ENCODE measurements around the gene BATF2. TPM values are rescaled to one million over a fixed set of nuclear protein-coding genes. Genes with fewer than 3 reads are reported as not detected.

The BATF2 gene
- total and polyA plus RNA-seq, 2 donors (not counting 3 experiments of a cell fraction or from before 2014, with no cell fraction given), result 0.75 TPM

DNA sequence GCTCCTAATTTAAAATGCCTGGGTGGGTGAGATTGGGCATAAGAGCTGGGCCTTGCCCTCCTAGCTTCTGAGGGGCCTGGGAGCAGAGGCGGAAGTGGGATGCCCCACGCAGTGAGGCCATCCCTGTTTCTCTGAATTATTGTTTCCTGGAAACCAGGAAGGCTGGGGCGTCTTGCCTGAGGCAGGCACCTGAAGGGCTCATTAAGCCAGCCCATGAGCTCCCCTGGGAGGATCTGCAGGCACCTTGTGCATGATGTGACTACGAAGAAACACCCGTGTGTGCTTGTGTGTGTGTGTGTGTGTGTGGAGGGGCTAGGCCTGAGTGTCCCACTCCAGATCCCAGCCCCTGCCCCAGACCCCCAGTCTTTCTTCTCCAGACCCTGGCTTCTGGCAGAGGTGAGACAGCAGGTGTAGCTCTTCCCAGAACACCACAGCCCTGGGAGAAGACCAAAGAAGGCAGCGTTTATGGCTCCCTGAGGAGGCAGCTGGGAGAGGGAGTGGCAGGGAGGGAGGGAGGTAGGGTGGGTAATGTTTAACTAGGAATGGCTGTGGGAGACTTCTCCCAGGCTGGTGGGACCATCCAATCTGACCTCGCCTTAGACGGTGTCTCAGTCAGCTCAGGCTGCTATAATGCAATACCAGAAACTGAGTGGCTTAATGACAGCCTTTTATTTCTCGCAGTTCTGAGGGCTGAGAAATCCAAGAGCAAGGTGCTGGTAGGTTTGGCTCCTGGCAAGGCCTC, 2.1 kb upstream of the BATF2 start:
- Histone ChIP-seq H3K27ac (ENCODE audit: insufficient read depth, low read depth, low read length) (no peak overlapping the region), H3K36me3 (ENCODE audit: control insufficient read depth in 2 of 2, extremely low read depth in 1 of 2, insufficient read depth in 2 of 2, low read length in 2 of 2) (no peaks in the 10 kb centered on the region), H3K9me3 (replicated peaks; ENCODE audit: control insufficient read depth, insufficient read depth, low read length) (no peaks in the 10 kb centered on the region), H3K4me1 (ENCODE audit: control insufficient read depth, extremely low read depth, insufficient read depth, low read length) (no peaks in the 10 kb centered on the region), H3K79me2 (ENCODE audit: control insufficient read depth, insufficient read depth, low read length) (no peaks in the 10 kb centered on the region), H3K9me1 (replicated peaks; ENCODE audit: control insufficient read depth, extremely low read depth, insufficient read depth, low read length) (no peaks in the 10 kb centered on the region), H3K27me3 (ENCODE audit: control insufficient read depth in 2 of 2, insufficient read depth in 2 of 2, low read length in 2 of 2) (no peaks in the 10 kb centered on the region), H3K9ac (replicated peaks; ENCODE audit: extremely low read depth, insufficient read depth, low read length) (no peak overlapping the region), H3K4me3 (replicated peaks in 1 of 3; ENCODE audit: insufficient read depth in 1 of 3, low read depth in 1 of 3, low read length in 3 of 3) (no peak overlapping the region), H2AFZ (ENCODE audit: low read depth, low read length) (no peak overlapping the region), H3K4me2 (ENCODE audit: insufficient read depth, low read length) (no peak overlapping the region), H4K20me1 (replicated peaks; ENCODE audit: control insufficient read depth, extremely low read depth, insufficient read depth, low read length) (no peaks in the 10 kb centered on the region)
- ChIA-PET CTCF (interaction anchor here (0.8 to 4.2 kb wide), 5 partner anchors 9 to 81 kb away, joined by 3 to 40 read pairs (median 14); partner anchors contain the start of genes ARL2 and ATG2A), POLR2A (no interaction called here)
- dilution Hi-C loops (cut with MboI; ENCODE audit: extremely low pct_ligation_motif_present, low sequenced_read_pairs) (no loop called here), intact Hi-C loops (cut with micrococcal nuclease) (no loop called here)
- DNase-seq (ENCODE audit: low read depth, low spot score) (no peak), FAIRE-seq (no peak)
- no peak for TF ChIP-seq POLR2AphosphoS5 (IDR thresholded peaks at IDR 0.05; ENCODE audit: insufficient read depth, low read depth, low read length)
- no peak for TF ChIP-seq FOS (IDR thresholded peaks at IDR 0.05; ENCODE audit: borderline replicate concordance, insufficient read depth, low read length)
- BruUV-seq (replicated peaks), result no TSS peak

DNA sequence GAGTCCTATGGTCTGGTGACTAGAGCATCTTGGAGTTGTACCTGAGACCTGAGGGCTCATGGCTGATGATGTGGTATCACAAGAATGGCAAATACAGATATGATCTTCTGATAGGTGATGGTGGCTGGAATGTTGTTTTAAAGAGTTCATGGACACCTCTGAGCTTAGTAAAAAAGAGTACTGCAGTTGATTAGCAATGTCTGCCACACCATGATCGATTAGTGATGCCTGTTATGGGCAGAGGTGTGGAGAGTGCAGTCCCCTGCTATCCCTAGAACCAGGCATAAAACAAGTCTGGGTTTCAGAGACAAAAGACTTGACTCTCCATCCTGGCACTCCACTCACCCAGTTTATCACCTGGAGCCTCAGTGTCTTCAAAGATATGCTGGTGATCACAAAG, 1.4 kb upstream of the BATF2 start:
- Histone ChIP-seq H3K36me3 (ENCODE audit: control insufficient read depth in 2 of 2, extremely low read depth in 1 of 2, insufficient read depth in 2 of 2, low read length in 2 of 2) (no peaks in the 10 kb centered on the region), H3K9ac (replicated peaks; ENCODE audit: extremely low read depth, insufficient read depth, low read length) (no peak overlapping the region), H3K27me3 (ENCODE audit: control insufficient read depth in 2 of 2, insufficient read depth in 2 of 2, low read length in 2 of 2) (no peaks in the 10 kb centered on the region), H3K4me3 (replicated peaks in 1 of 3; ENCODE audit: insufficient read depth in 1 of 3, low read depth in 1 of 3, low read length in 3 of 3) (no peak overlapping the region), H2AFZ (ENCODE audit: low read depth, low read length) (no peak overlapping the region), H4K20me1 (replicated peaks; ENCODE audit: control insufficient read depth, extremely low read depth, insufficient read depth, low read length) (no peaks in the 10 kb centered on the region), H3K9me3 (replicated peaks; ENCODE audit: control insufficient read depth, insufficient read depth, low read length) (no peaks in the 10 kb centered on the region), H3K27ac (ENCODE audit: insufficient read depth, low read depth, low read length) (no peak overlapping the region), H3K4me2 (ENCODE audit: insufficient read depth, low read length) (no peak overlapping the region), H3K9me1 (replicated peaks; ENCODE audit: control insufficient read depth, extremely low read depth, insufficient read depth, low read length) (no peaks in the 10 kb centered on the region), H3K79me2 (ENCODE audit: control insufficient read depth, insufficient read depth, low read length) (no peaks in the 10 kb centered on the region), H3K4me1 (ENCODE audit: control insufficient read depth, extremely low read depth, insufficient read depth, low read length) (no peaks in the 10 kb centered on the region)
- no peak for DNase-seq (ENCODE audit: low read depth, low spot score)
- ChIA-PET CTCF (interaction anchor here (0.8 to 4.2 kb wide), 8 partner anchors 9 to 154 kb away, joined by 3 to 40 read pairs (median 12); partner anchors contain the start of genes ARL2, ATG2A, CDC42BPG and GPHA2), POLR2A (no interaction called here)
- dilution Hi-C loops (cut with MboI; ENCODE audit: extremely low pct_ligation_motif_present, low sequenced_read_pairs), result no loop called here
- BruUV-seq (replicated peaks), result no TSS peak
- FAIRE-seq, result no peak
- intact Hi-C loops (cut with micrococcal nuclease), result no loop called here
- TF ChIP-seq, protein P1, sequence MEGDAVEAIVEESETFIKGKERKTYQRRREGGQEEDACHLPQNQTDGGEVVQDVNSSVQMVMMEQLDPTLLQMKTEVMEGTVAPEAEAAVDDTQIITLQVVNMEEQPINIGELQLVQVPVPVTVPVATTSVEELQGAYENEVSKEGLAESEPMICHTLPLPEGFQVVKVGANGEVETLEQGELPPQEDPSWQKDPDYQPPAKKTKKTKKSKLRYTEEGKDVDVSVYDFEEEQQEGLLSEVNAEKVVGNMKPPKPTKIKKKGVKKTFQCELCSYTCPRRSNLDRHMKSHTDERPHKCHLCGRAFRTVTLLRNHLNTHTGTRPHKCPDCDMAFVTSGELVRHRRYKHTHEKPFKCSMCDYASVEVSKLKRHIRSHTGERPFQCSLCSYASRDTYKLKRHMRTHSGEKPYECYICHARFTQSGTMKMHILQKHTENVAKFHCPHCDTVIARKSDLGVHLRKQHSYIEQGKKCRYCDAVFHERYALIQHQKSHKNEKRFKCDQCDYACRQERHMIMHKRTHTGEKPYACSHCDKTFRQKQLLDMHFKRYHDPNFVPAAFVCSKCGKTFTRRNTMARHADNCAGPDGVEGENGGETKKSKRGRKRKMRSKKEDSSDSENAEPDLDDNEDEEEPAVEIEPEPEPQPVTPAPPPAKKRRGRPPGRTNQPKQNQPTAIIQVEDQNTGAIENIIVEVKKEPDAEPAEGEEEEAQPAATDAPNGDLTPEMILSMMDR (IDR thresholded peaks at IDR 0.05; ENCODE audit: extremely low read depth in 1 of 2, insufficient read depth in 1 of 2, low read depth in 1 of 2, low read length in 2 of 2), result no peak
- TF ChIP-seq POLR2A (IDR thresholded peaks at IDR 0.05; ENCODE audit: low read depth, low read length) (no peak), EZH2 (IDR thresholded peaks at IDR 0.05; ENCODE audit: borderline replicate concordance, low read depth, low read length, severe bottlenecking) (no peak), FOS (IDR thresholded peaks at IDR 0.05; ENCODE audit: borderline replicate concordance, insufficient read depth, low read length) (no peak), POLR2AphosphoS5 (IDR thresholded peaks at IDR 0.05; ENCODE audit: insufficient read depth, low read depth, low read length) (no peak), MYC (IDR thresholded peaks at IDR 0.05; ENCODE audit: low read depth, low read length) (no peak)
- TF ChIP-seq, protein P2, sequence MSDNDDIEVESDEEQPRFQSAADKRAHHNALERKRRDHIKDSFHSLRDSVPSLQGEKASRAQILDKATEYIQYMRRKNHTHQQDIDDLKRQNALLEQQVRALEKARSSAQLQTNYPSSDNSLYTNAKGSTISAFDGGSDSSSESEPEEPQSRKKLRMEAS (IDR thresholded peaks at IDR 0.05; ENCODE audit: insufficient read depth, insufficient read length), result no peak
